ENCODE data around the gene NPIPB6.
"Not testable (repeated sequence)": the region's sequence is repeated elsewhere in the genome, so short reads cannot be mapped to it uniquely, and the experiment has no call there.

Gene NPIPB6

DNA sequence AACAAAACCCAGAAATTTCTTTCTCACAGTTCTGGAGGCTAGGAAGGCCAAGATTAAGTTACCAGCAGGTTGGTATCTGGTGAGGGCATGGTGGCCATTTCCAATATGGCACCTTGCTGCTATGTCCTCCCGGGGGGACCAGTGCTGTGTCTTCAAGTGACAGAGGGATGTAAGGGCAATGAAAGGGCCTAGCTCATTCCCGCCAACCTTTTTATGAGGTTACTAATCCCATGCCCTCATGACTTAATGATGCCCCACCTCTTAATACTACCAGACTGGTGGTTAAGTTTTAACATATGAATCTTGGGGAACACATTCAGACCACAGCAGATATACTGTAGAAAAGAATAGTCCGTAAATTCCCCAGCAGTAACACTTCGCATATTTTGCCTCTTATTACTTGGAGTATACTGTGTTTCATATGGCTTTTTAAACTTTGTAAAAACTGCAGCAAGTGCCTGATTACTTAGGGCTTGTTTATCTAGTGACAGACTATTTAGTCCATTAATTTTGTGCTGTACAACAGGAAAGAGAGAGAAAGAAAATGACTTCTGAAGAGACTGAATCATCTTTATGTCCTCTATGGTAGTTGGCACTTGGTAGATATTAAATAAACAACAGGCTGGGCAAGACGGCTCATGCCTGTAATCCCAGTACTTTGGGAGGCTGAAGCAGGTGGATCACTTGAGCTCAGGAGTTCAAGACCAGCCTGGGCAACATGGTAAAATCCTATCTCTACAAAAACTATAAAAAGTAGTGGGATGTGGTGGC lies 26.2 kb downstream of the NPIPB6 start:
- not testable (repeated sequence) for H2AK5ac ChIP-seq (ENCODE audit: low read length); H2BK12ac ChIP-seq (ENCODE audit: low read length); H3K27me3 ChIP-seq (ENCODE audit: insufficient read depth, low read length); H2BK120ac ChIP-seq (ENCODE audit: insufficient read depth, low read length, poor library complexity); H3K23ac ChIP-seq (ENCODE audit: low read length); H4K8ac ChIP-seq (ENCODE audit: low read depth, low read length); H3K79me1 ChIP-seq (ENCODE audit: low read length); H3K14ac ChIP-seq (ENCODE audit: low read length); H3K9ac ChIP-seq (ENCODE audit: low read length); H3K27ac ChIP-seq (ENCODE audit: low read depth, low read length); H3K4me1 ChIP-seq (ENCODE audit: control insufficient read depth in 1 of 2, insufficient read depth in 2 of 2, low read length in 2 of 2); H3K79me2 ChIP-seq (ENCODE audit: control insufficient read depth, insufficient read depth, low read length, poor library complexity); H3K4me2 ChIP-seq (ENCODE audit: low read length); H2AFZ ChIP-seq (ENCODE audit: insufficient read depth, low read length, poor library complexity); H3K4ac ChIP-seq (ENCODE audit: low read depth, low read length); H3K9me3 ChIP-seq (ENCODE audit: insufficient read depth, low read depth, low read length); H3K36me3 ChIP-seq (ENCODE audit: control insufficient read depth in 1 of 2, insufficient read depth in 2 of 2, low read length in 2 of 2); H2BK5ac ChIP-seq (ENCODE audit: low read depth, low read length, poor library complexity); H3K18ac ChIP-seq (ENCODE audit: low read length); H3K4me3 ChIP-seq (ENCODE audit: low read depth, low read length); H4K12ac ChIP-seq (ENCODE audit: low read depth, low read length); H4K91ac ChIP-seq (ENCODE audit: low read depth, low read length); DNase-seq
- no CpG with 5 or more reads among the region's 5 CpGs for WGBS (ENCODE audit: extremely low coverage, insufficient coverage, insufficient read length)

DNA sequence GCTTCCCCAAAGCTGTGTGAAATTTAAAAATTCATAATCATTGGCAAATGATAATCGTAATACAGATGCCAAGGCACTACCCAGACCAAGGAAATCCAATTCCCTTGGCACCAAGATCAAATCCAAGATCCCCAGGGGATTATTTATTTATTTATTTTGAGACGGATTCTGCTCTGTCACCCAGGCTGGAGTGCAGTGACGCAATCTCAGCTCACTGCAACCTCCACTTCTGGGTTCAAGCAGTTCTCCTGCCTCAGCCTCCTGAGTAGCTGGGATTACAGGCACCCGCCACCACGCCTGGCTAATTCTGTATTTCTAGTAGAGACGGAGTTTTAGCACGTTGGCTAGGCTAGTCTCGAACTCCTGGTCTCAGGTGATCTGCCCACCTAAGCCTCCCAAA lies 27.6 kb downstream of the NPIPB6 start:
- not testable (repeated sequence) for H3K36me3 ChIP-seq (ENCODE audit: control insufficient read depth in 1 of 2, insufficient read depth in 2 of 2, low read length in 2 of 2); DNase-seq; H2AK5ac ChIP-seq (ENCODE audit: low read length); H2BK5ac ChIP-seq (ENCODE audit: low read depth, low read length, poor library complexity); H4K12ac ChIP-seq (ENCODE audit: low read depth, low read length); H3K9ac ChIP-seq (ENCODE audit: low read length); H3K27ac ChIP-seq (ENCODE audit: low read depth, low read length); H3K4me1 ChIP-seq (ENCODE audit: control insufficient read depth in 1 of 2, insufficient read depth in 2 of 2, low read length in 2 of 2); H3K14ac ChIP-seq (ENCODE audit: low read length); H4K91ac ChIP-seq (ENCODE audit: low read depth, low read length); H3K79me1 ChIP-seq (ENCODE audit: low read length); H3K9me3 ChIP-seq (ENCODE audit: insufficient read depth, low read depth, low read length); H3K4me2 ChIP-seq (ENCODE audit: low read length); H3K27me3 ChIP-seq (ENCODE audit: insufficient read depth, low read length); H3K4me3 ChIP-seq (ENCODE audit: low read depth, low read length); H2AFZ ChIP-seq (ENCODE audit: insufficient read depth, low read length, poor library complexity); H2BK120ac ChIP-seq (ENCODE audit: insufficient read depth, low read length, poor library complexity); H4K8ac ChIP-seq (ENCODE audit: low read depth, low read length); H3K79me2 ChIP-seq (ENCODE audit: control insufficient read depth, insufficient read depth, low read length, poor library complexity); H3K18ac ChIP-seq (ENCODE audit: low read length); H2BK12ac ChIP-seq (ENCODE audit: low read length); H3K23ac ChIP-seq (ENCODE audit: low read length); H3K4ac ChIP-seq (ENCODE audit: low read depth, low read length)
- WGBS (ENCODE audit: extremely low coverage, insufficient coverage, insufficient read length), result no CpG with 5 or more reads among the region's 8 CpGs

DNA sequence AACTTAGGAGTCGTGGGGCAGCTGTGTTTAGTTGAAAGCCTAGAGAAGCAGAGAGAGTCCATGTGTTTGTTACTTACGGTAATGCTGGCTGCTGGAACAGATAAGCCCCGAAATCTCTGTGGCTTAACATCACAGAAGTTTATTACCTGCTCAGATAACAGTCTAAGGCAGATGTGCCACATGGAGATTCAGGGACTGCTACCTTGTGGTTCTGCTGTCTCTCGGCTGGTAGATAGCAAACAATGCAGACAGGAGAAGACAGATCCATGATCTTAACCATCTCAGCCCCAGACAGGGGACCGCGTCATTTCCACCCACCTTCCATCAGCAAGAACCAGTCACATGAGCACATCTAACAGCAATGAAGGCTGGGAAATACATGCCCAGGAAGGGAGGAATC lies 30.7 kb downstream of the NPIPB6 start:
- not testable (repeated sequence) for H3K18ac ChIP-seq (ENCODE audit: low read length); H3K4ac ChIP-seq (ENCODE audit: low read depth, low read length); DNase-seq; H4K8ac ChIP-seq (ENCODE audit: low read depth, low read length); H3K14ac ChIP-seq (ENCODE audit: low read length); H2AFZ ChIP-seq (ENCODE audit: insufficient read depth, low read length, poor library complexity); H3K36me3 ChIP-seq (ENCODE audit: control insufficient read depth in 1 of 2, insufficient read depth in 2 of 2, low read length in 2 of 2); H4K91ac ChIP-seq (ENCODE audit: low read depth, low read length); H4K12ac ChIP-seq (ENCODE audit: low read depth, low read length); H3K79me1 ChIP-seq (ENCODE audit: low read length); H2BK120ac ChIP-seq (ENCODE audit: insufficient read depth, low read length, poor library complexity); H3K9me3 ChIP-seq (ENCODE audit: insufficient read depth, low read depth, low read length); H3K27me3 ChIP-seq (ENCODE audit: insufficient read depth, low read length); H2BK12ac ChIP-seq (ENCODE audit: low read length); H3K4me2 ChIP-seq (ENCODE audit: low read length); H2AK5ac ChIP-seq (ENCODE audit: low read length); H3K27ac ChIP-seq (ENCODE audit: low read depth, low read length); H3K4me1 ChIP-seq (ENCODE audit: control insufficient read depth in 1 of 2, insufficient read depth in 2 of 2, low read length in 2 of 2); H3K9ac ChIP-seq (ENCODE audit: low read length); H3K79me2 ChIP-seq (ENCODE audit: control insufficient read depth, insufficient read depth, low read length, poor library complexity); H2BK5ac ChIP-seq (ENCODE audit: low read depth, low read length, poor library complexity); H3K4me3 ChIP-seq (ENCODE audit: low read depth, low read length); H3K23ac ChIP-seq (ENCODE audit: low read length)
- no CpG with 5 or more reads among the region's 6 CpGs for WGBS (ENCODE audit: extremely low coverage, insufficient coverage, insufficient read length)

DNA sequence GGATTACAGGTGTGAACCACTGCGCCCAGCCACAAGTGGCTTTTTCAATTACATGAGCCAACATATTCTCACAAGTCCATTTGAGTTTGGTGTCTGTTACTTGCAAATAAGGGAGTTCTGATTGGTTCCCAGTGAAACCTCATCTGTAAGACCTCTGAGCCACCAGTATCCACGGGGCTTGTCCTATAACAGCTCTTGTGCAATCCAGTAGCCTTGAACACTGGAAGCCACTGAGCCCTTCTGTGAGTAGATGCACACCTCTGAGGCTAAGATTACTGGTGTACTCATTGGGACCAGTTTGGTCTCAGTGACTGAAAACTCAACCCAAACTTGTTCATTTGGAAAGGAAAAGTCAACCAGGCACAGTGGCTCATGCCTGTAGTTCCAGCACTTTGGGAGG lies 32.3 kb downstream of the NPIPB6 start:
- H2AK5ac ChIP-seq (ENCODE audit: low read length); H4K12ac ChIP-seq (ENCODE audit: low read depth, low read length); H3K9me3 ChIP-seq (ENCODE audit: insufficient read depth, low read depth, low read length); H3K4me1 ChIP-seq (ENCODE audit: control insufficient read depth in 1 of 2, insufficient read depth in 2 of 2, low read length in 2 of 2); DNase-seq; H2BK120ac ChIP-seq (ENCODE audit: insufficient read depth, low read length, poor library complexity); H3K27ac ChIP-seq (ENCODE audit: low read depth, low read length); H3K14ac ChIP-seq (ENCODE audit: low read length); H3K79me2 ChIP-seq (ENCODE audit: control insufficient read depth, insufficient read depth, low read length, poor library complexity); H2BK12ac ChIP-seq (ENCODE audit: low read length); H3K4ac ChIP-seq (ENCODE audit: low read depth, low read length); H2AFZ ChIP-seq (ENCODE audit: insufficient read depth, low read length, poor library complexity); H3K9ac ChIP-seq (ENCODE audit: low read length); H3K23ac ChIP-seq (ENCODE audit: low read length); H3K4me3 ChIP-seq (ENCODE audit: low read depth, low read length); H2BK5ac ChIP-seq (ENCODE audit: low read depth, low read length, poor library complexity); H4K91ac ChIP-seq (ENCODE audit: low read depth, low read length); H3K4me2 ChIP-seq (ENCODE audit: low read length); H4K8ac ChIP-seq (ENCODE audit: low read depth, low read length); H3K18ac ChIP-seq (ENCODE audit: low read length); H3K27me3 ChIP-seq (ENCODE audit: insufficient read depth, low read length); H3K79me1 ChIP-seq (ENCODE audit: low read length); H3K36me3 ChIP-seq (ENCODE audit: control insufficient read depth in 1 of 2, insufficient read depth in 2 of 2, low read length in 2 of 2): not testable (repeated sequence)
- WGBS (ENCODE audit: extremely low coverage, insufficient coverage, insufficient read length), result no CpG with 5 or more reads among the region's 2 CpGs
